Subcutaneous adipose tissue (tissue), 4 donors: ENCODE results near the gene PROM1. TPM values are rescaled to one million over a fixed set of nuclear protein-coding genes. Genes with fewer than 3 reads are reported as not detected.

Experiments
- CTCF ChIP-seq: fragments of 450-650 bp; IDR thresholded peaks from one replicate; pipeline ENCODE4 v1.5.1; 2016; ENCODE audit warnings: low read depth, mild to moderate bottlenecking, control low read depth, antibody characterized with exemption, moderate library complexity
- total RNA-seq, 4 donors: library from RNA; depleted of rRNA; stranded (reverse); fragments of >200 nt; gene quantifications; one replicate each; pipeline ENCODE4 v1.1.0, GENCODE V29; 2016

Gene PROM1
- total RNA-seq, 4 donors from 2014 or later, result 0.16 TPM; not detected in 3

GRCh38 chr4:15968551-15969300 is 115.1 kb downstream of the PROM1 start:
- TF ChIP-seq CTCF, result no peak

DNA sequence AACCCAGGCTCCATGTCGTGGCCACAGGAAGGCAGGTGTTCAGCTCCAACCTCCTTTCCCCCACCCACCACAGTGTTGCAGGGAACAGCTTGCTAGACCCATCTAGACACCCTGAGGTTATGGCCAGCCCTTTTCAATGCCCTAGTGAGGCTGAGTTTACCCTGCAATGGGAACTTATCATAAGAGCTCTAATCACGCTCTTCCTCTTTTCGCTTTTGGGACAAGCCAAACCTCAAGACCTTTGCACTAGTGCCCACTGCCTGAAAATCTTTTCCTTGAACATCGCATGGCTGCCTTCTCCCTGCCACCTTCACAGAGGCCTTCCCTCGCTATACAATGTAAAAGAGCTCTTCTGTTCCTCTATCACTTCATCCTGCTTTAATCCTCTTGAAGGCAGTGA is 118.5 kb downstream of the PROM1 start:
- TF ChIP-seq CTCF, result no peak

GRCh38 chr4:15964159-15964558 is 119.7 kb downstream of the PROM1 start:
- no peak for TF ChIP-seq CTCF

DNA sequence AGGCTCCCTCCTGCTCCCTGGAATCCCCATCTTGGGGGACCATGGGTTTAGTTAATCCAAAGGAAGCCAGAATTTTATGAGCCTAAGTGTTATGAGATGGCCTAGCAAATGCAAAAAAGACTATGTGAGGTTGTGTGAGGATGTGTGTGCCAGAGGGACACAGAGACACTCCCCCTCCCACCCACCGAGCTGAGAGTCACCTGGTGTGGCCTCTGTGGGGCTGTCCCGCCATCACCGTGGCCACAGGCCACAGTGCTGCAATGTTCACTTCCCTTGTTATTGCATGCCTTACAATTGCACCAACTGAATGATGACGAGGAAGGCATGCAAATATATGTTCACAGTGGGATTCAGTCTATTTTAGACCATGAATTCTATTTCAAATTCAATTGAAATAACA is 120.2 kb downstream of the PROM1 start:
- no peak for TF ChIP-seq CTCF

DNA sequence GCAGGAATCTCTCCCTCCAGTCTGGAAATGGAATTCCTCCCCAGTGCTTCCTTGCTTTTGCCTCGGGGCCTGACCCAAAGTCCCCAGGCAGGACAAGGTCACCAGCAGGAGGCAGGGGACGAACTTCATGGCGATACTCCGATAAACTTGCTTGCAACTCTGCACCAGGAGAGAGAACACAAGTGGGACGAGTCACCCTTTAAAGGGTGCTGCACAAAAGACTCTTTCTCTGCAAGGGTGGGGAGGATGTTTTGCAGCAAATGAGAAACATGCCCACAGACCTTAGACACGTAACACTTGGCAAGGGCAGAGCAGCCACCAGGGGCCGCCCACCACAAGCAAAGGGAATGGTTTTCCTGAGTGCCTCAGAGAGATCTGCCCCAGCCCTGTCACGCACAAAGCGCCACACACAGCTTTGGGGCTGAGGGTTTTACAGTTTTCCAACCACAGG is 120.8 kb downstream of the PROM1 start, which contains the start of gene FGFBP2:
FGFBP2 (minus strand) TSS at position 175 of the 451 bp plus-strand sequence; CDS start at position 129, 46 bp downstream.
- TF ChIP-seq CTCF, result no peak

GRCh38 chr4:15961781-15962510 is 121.9 kb downstream of the PROM1 start:
- no peak for TF ChIP-seq CTCF

DNA sequence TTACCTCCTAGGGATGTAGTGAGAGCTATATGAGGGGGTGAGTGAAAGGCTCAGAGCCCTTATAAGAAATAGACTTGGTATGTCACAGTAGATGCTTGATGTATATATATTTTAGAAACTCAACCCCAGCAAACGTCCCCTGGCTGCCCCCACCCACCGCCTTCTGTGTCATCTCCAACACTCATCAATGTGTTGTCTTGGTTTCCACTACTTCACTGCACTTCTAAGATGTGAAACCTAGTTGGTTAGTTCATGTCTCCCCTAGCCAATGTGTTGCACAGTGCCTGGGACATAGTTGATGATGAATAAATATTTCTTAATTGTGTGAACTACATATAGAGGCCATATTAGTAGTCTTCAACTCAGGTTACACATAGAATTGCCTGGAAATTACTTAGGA is 125.3 kb downstream of the PROM1 start:
- no peak for TF ChIP-seq CTCF
